GM12878 (cell line): ENCODE results near the gene CMTM4. TPM values are rescaled to one million over a fixed set of nuclear protein-coding genes. Genes with fewer than 3 reads are reported as not detected.

Source experiments
- ATAC-seq: fragments of 200-7000 bp; cut with Tn5 transposase; 3 replicates; pipeline ENCODE4 v1.9.1; 2020; ENCODE audit warnings: mild to moderate bottlenecking, moderate library complexity
- BruUV-seq: library from RNA; stranded (reverse); fragments of 400-500 nt; replicated peaks from 2 replicates; lab custom pipeline; 2021; lab: Mats Ljungman, UMichigan
- CTCF ChIA-PET: fragments of 300-600 bp; sonication (Branson Sonifier 250); formaldehyde crosslinking; extraction: SDS; loops from one replicate; lab custom pipeline; 2021; ENCODE audit warnings: inconsistent platforms; lab: Yijun Ruan, JAX
- POLR2A ChIA-PET: fragments of 350-600 bp; formaldehyde crosslinking; extraction: SDS; loops from one replicate; lab custom pipeline; 2021; ENCODE audit warnings: inconsistent platforms; lab: Charles Lee
- RAD21 ChIA-PET: fragments of 300-600 bp; sonication (Branson Sonifier 250); formaldehyde crosslinking; loops from one replicate; lab custom pipeline; 2023; ENCODE audit warnings: antibody characterized with exemption; ENCODE audit not compliant: unreplicated experiment; lab: Charles Lee
- SMC1A ChIA-PET: fragments of 300-600 bp; sonication (Branson Sonifier 250); formaldehyde crosslinking; loops from one replicate; lab custom pipeline; 2023; ENCODE audit not compliant: unreplicated experiment, uncharacterized antibody; lab: Charles Lee
- DNase-seq: peaks from one replicate; pipeline ENCODE4 v3.0.0-alpha.2; 2011; ENCODE audit warnings: low read depth, low spot score
- FAIRE-seq: peaks from 3 replicates; lab custom pipeline; 2011; peaks lifted over from hg19 to GRCh38; lab: Jason Lieb, UNC
- H2AFZ ChIP-seq: 2 replicates; pipeline ENCODE4 v1.6.0; 2011; ENCODE audit warnings: low read depth, low read length, control low read depth; ENCODE audit not compliant: control insufficient read depth
- H3K27ac ChIP-seq: 2 replicates; pipeline ENCODE4 v1.5.1; 2011; ENCODE audit warnings: control low read depth; ENCODE audit not compliant: control insufficient read depth, insufficient read depth
- H3K27me3 ChIP-seq, 2 experiments: replicated peaks in 1 of 2; 2 replicates each; pipeline versions ENCODE4 v1.6.0 to v1.6.1; 2011; ENCODE audit warnings: low read length in 1 of 2; ENCODE audit not compliant: control insufficient read depth in 2 of 2, insufficient read depth in 2 of 2
- H3K36me3 ChIP-seq, 2 experiments: 2 replicates each; pipeline ENCODE4 v1.5.1; 2011; ENCODE audit warnings: low read length in 1 of 2; ENCODE audit not compliant: control insufficient read depth in 2 of 2, insufficient read depth in 2 of 2
- H3K4me1 ChIP-seq: 2 replicates; pipeline ENCODE4 v1.6.1; 2011; ENCODE audit warnings: mild to moderate bottlenecking, low read length, moderate library complexity, mixed read lengths; ENCODE audit not compliant: control insufficient read depth, insufficient read depth
- H3K4me2 ChIP-seq: 2 replicates; pipeline ENCODE4 v1.6.0; 2011; ENCODE audit warnings: control low read depth; ENCODE audit not compliant: control insufficient read depth, insufficient read depth
- H3K4me3 ChIP-seq: fragments of 200-600 bp; sonication (generic); 2 replicates; pipeline ENCODE4 v1.5.1; 2016
- H3K79me2 ChIP-seq: 2 replicates; pipeline ENCODE4 v1.6.0; 2011; ENCODE audit warnings: low read length; ENCODE audit not compliant: control insufficient read depth, insufficient read depth
- H3K9ac ChIP-seq: 2 replicates; pipeline ENCODE4 v1.8.0; 2011; ENCODE audit warnings: low read length, control low read depth, mixed read lengths; ENCODE audit not compliant: control insufficient read depth, insufficient read depth
- H3K9me3 ChIP-seq: replicated peaks from 3 replicates; pipeline ENCODE4 v1.5.1; 2011; ENCODE audit warnings: mild to moderate bottlenecking, low read length; ENCODE audit not compliant: control insufficient read depth, insufficient read depth
- H4K20me1 ChIP-seq: 2 replicates; pipeline ENCODE4 v1.6.0; 2011; ENCODE audit not compliant: control insufficient read depth, insufficient read depth
- BACH1 ChIP-seq: fragments of 450-650 bp; IDR thresholded peaks from 2 replicates; pipeline ENCODE4 v1.6.1; 2017; ENCODE audit warnings: mild to moderate bottlenecking, borderline replicate concordance
- BHLHE40 ChIP-seq, 2 experiments: fragments of 450-650 bp in 1 of 2; IDR thresholded peaks; 2 replicates each; pipeline ENCODE4 v1.6.1; 2011 to 2017; ENCODE audit warnings: low read depth in 2 of 2, borderline replicate concordance in 1 of 2, improper control_type of control experiment in 1 of 2, low read length in 1 of 2, mild to moderate bottlenecking in 1 of 2
- DPF2 ChIP-seq: fragments of 450-650 bp; IDR thresholded peaks from 2 replicates; pipeline ENCODE4 v1.6.1; 2017; ENCODE audit warnings: mild to moderate bottlenecking
- FOS ChIP-seq: IDR thresholded peaks from 3 replicates; pipeline ENCODE4 v1.6.1; 2011; ENCODE audit warnings: borderline replicate concordance; ENCODE audit not compliant: insufficient read length; ENCODE audit errors: extremely low read depth
- MEF2B ChIP-seq: fragments of 450-650 bp; IDR thresholded peaks from 2 replicates; pipeline ENCODE4 v1.6.1; 2018; ENCODE audit warnings: mild to moderate bottlenecking, moderate library complexity; ENCODE audit not compliant: partially characterized antibody, poor library complexity, severe bottlenecking
- STAT3 ChIP-seq: IDR thresholded peaks from 2 replicates; pipeline ENCODE4 v1.6.1; 2011; ENCODE audit warnings: low read depth, low read length, improper control_type of control experiment
- TCF7 ChIP-seq: IDR thresholded peaks from 2 replicates; pipeline ENCODE4 v1.6.1; 2014; ENCODE audit warnings: antibody characterized with exemption, borderline replicate concordance
- ZBTB33 ChIP-seq: fragments of 450-650 bp; IDR thresholded peaks from 2 replicates; pipeline ENCODE4 v1.6.1; 2017; ENCODE audit warnings: mild to moderate bottlenecking
- ZNF24 ChIP-seq: fragments of 450-650 bp; IDR thresholded peaks from 2 replicates; pipeline ENCODE4 v1.6.1; 2017; ENCODE audit warnings: antibody characterized with exemption, mild to moderate bottlenecking
- WGBS: methylation state at CpG from one replicate; pipeline ENCODE4 v1.1.6; 2016; ENCODE audit warnings: low lambda C conversion rate; ENCODE audit not compliant: insufficient replicate concordance, insufficient coverage; ENCODE audit errors: missing lambda C conversion rate; 5-methylcytosine and 5-hydroxymethylcytosine counted together
- in situ Hi-C: fragments of 300-500 bp; cut with MboI; formaldehyde crosslinking; loops from 9 replicates; pipeline ENCODE4 v1.14.3; 2018; ENCODE audit warnings: mixed read lengths
- intact Hi-C: fragments of 100-400 bp; cut with micrococcal nuclease; formaldehyde crosslinking; loops from one replicate; pipeline ENCODE4 v1.14.2; 2022; ENCODE audit not compliant: unreplicated experiment
- polyA plus RNA-seq, 11 experiments: library from polyadenylated mRNA; depleted of rRNA in 4 of 11; unstranded in 6 of 11; stranded (reverse) in 5 of 11; fragments of >200 nt; fragmentation: Nextera tagmentation in 4 of 11; fragmentation: Illumina TruSeq in 1 of 11; extraction: Ambion mirVana in 4 of 11; extraction: Trizol in 1 of 11; gene quantifications; 1 replicate in 1 of 11; 2 replicates in 10 of 11; pipeline versions ENCODE4 v1.2.1 to v1.2.3, GENCODE V29; 2011 to 2016; ENCODE audit warnings: inconsistent platforms in 2 of 11, missing spikeins in 2 of 11, low read depth in 1 of 11
- total RNA-seq, 4 experiments: library from RNA; depleted of rRNA in 3 of 4; stranded (reverse); fragments of >200 nt in 3 of 4; fragmentation: Illumina TruSeq in 1 of 4; extraction: Trizol in 1 of 4; gene quantifications; 2 replicates each; pipeline versions ENCODE4 v1.2.1 to v1.2.3, GENCODE V29; 2013 to 2021

The CMTM4 gene
- total and polyA plus RNA-seq, 10 of the 15 experiments (the other 5 are each of a cell fraction or from before 2014, with no cell fraction given) = 0.02 to 0.43 (median 0.15) TPM; not detected in 2

- FAIRE-seq (no peak), ATAC-seq (no peak), DNase-seq (no peak)
- in situ Hi-C loops (no loop called here), intact Hi-C loops (no loop called here)
- Histone ChIP-seq H4K20me1 (no peaks in the 10 kb centered on the region), H3K9me3 (no peaks in the 10 kb centered on the region), H3K79me2 (no peaks in the 10 kb centered on the region), H3K4me3 (no peak overlapping the region), H3K9ac (no peak overlapping the region), H3K27ac (no peak overlapping the region), H3K27me3 (no peaks in the 10 kb centered on the region), H3K36me3 (no peaks in the 10 kb centered on the region), H2AFZ (no peak overlapping the region), H3K4me2 (no peak overlapping the region), H3K4me1 (no peaks in the 10 kb centered on the region)
- TF ChIP-seq DPF2 = no peak
- no peak for TF ChIP-seq BHLHE40 (IDR thresholded peaks at IDR 0.05; ENCODE audit: borderline replicate concordance in 1 of 2, low read depth in 2 of 2, low read length in 1 of 2)
- TF ChIP-seq MEF2B = no peak
- no peak for TF ChIP-seq BACH1
- no peak for TF ChIP-seq FOS
- no peak for TF ChIP-seq STAT3
- no peak for TF ChIP-seq TCF7
- no peak for TF ChIP-seq ZBTB33
- TF ChIP-seq ZNF24 = no peak
- CTCF ChIA-PET = interaction anchor here (0.5 to 1.9 kb wide), 4 partner anchors 16 to 244 kb away, joined by 3 to 5 read pairs (median 3); partner anchors contain the start of gene NAE1
- POLR2A ChIA-PET = no interaction called here
- BruUV-seq = no TSS peak
- SMC1A ChIA-PET = no interaction called here
- RAD21 ChIA-PET = no interaction called here
- WGBS = 92% methylated on average over 1 of the region's 1 CpG
These were observed 48.7 kb downstream of the CMTM4 start for GRCh38 chr16:66647866-66648265.
